ENCODE measurements around the gene PCGF6. TPM values are rescaled to one million over a fixed set of nuclear protein-coding genes. Genes with fewer than 3 reads are reported as not detected.

PCGF6 gene
- total RNA-seq: 8.6 TPM

DNA sequence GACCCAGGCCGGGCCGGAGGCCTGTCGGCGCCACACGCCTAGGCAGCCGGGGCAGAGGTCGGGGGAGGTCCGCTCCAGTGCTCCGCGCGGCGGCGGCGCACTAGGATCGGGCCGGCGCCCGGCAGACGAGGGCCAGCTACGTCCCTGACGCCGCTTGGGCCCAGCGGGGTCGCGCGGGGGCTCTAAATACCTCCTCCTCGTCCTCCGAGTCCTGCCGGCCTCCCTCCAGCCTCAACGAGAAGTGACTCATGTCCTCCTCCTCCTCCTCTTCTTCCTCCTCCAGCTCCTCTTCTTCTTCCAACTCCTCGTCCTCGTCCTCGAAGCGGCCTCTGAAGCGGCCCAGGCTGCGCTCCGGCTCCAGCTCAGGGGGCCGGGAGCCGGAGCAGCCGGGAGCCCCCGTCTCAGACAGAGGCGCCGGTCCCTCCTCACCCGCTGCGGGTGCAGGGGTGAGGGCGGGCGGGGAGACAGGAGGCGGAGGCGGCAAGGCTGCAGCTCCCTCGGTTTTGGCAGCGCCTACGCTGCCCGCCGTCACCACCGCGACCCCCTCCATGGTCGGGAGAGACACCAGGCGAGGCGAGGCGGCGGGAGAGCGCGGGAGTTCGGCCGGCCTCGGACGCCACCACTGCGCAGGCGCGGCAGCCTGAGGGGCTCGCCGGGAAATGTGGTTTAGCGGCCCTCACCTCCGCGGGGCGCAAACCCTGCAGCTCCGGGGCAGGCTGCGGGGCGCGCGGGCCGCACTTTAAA lies at the start of gene PCGF6:
PCGF6 (minus strand) TSS at position 624 of the 744 bp plus-strand sequence; CDS start at position 550, 74 bp downstream.

GRCh38 chr10:103396067-103396788 lies 45.3 kb upstream of the PCGF6 start, which contains the start of the genes ATP5MK and PDCD11:
Gene ATP5MK (minus strand): TSS chr10:103396475. CDS start chr10:103392457, 4,018 bp downstream.
Gene PDCD11 (plus strand): TSS chr10:103396626. CDS start chr10:103398427, 1,801 bp downstream.

GRCh38 chr10:103367782-103368518 lies 17.0 kb upstream of the PCGF6 start, which contains the start of gene TAF5:
Gene TAF5 (plus strand): TSS chr10:103367976. CDS start chr10:103367990, 14 bp downstream.

GRCh38 chr10:103276896-103277712 lies 73.8 kb downstream of the PCGF6 start, which contains the start of gene INA:
Gene INA (plus strand): TSS chr10:103277138. CDS start chr10:103277212, 74 bp downstream.

Small RNA genes within 50 kb of the gene (small RNA-seq; reads per million reads assigned to genes)
- not detected for gene RNU11-3P (ENCODE audit: low replicate concordance)

Other genes starting within 250 kb of the PCGF6 start
- gene NT5C2, start 157.9 kb downstream of the PCGF6 start, total RNA-seq: 108 TPM
- not detected for gene RPEL1, start 105.3 kb downstream of the PCGF6 start, total RNA-seq
- 0.58 TPM for gene INA, start 74.0 kb downstream of the PCGF6 start, total RNA-seq
- gene TAF5, start 16.8 kb upstream of the PCGF6 start, total RNA-seq: 6.1 TPM
- gene ATP5MK, start 45.3 kb upstream of the PCGF6 start, total RNA-seq: 117 TPM
- gene PDCD11, start 45.5 kb upstream of the PCGF6 start, total RNA-seq: 31.6 TPM
- 21.1 TPM for gene CALHM2, start 101.2 kb upstream of the PCGF6 start, total RNA-seq
- not detected for gene CALHM1, start 107.8 kb upstream of the PCGF6 start, total RNA-seq
- not detected for gene CALHM3, start 128.1 kb upstream of the PCGF6 start, total RNA-seq
- gene NEURL1, start 142.6 kb upstream of the PCGF6 start, total RNA-seq: 15.0 TPM

Measured in metanephros (tissue), 2 donors.